ENCODE results near the gene BLMH.
"Not testable (repeated sequence)": the region's sequence is repeated elsewhere in the genome, so short reads cannot be mapped to it uniquely, and the experiment has no call there.

The BLMH gene

GRCh38 chr17:30226878-30227277 is 64.9 kb downstream of the BLMH start:
- no peak for DNase-seq

GRCh38 chr17:30225919-30226553 is 65.7 kb downstream of the BLMH start:
- no peak for DNase-seq

- DNase-seq, result no peak
These were observed 66.6 kb downstream of the BLMH start for GRCh38 chr17:30225112-30225511.

GRCh38 chr17:30224419-30224960 is 67.3 kb downstream of the BLMH start:
- no peak for DNase-seq

- no peak for DNase-seq
These were observed 69.0 kb downstream of the BLMH start for GRCh38 chr17:30222721-30223175.

GRCh38 chr17:30222251-30222650 is 69.5 kb downstream of the BLMH start:
- no peak for DNase-seq

DNA sequence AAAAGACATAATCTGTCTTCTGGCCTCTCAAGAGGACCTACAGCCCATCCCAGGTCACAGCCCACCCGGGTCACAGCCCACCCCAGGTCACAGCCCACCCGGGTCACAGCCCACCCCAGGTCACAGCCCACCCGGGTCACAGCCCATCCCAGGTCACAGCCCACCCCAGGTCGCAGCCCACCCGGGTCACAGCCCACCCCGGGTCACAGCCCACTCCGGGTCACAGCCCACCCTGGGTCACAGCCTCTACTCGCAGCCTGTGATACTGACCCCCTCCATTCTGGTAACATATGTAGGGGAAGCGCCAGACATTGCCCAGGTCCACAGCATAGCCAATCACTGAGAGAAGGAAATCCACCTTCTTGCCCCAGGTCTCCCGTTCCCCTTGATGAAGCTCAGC is 70.4 kb downstream of the BLMH start:
- no peak for DNase-seq

- no peak for DNase-seq
These were observed 71.3 kb downstream of the BLMH start for GRCh38 chr17:30220414-30220813.

DNA sequence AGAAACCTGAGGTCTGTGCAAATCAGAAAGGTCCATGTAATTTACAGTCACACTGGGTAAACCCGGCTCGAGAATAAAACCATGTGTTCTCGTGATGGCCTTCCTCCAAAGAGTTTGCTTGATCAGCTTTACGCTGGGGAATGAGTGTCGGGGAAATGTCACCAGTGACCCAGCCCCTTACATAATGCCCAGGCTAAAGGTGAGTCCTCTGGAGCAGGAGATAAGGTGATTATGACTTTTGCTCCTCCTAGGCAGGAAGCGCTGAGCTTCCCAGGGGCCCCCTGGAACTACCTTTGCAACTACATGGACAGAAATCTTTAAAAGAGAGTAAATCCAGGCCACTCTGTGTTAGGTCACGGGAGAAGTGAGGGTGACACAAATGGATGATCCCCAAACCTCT is 71.9 kb downstream of the BLMH start:
- no peak for DNase-seq

DNA sequence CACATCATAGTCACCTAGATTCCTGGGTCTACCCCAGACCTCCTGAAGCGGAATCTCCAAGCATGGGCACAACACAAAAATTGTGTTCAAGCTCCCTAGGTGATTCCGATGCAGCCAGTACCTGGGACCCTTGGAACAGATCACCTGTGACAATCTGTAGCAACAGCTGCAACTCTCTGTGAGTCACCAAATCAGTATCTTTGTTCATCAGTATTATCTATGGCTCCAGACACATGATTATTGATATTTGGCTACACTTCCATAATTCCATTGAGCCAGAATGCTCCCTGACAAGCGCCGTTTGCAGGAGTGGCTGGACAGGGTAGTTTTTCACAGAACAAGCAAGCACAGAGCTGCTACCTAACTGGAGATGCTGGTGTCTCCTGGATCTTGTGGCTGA is 72.4 kb downstream of the BLMH start:
- no peak for DNase-seq

GRCh38 chr17:30218799-30219198 is 72.9 kb downstream of the BLMH start:
- no peak for DNase-seq

DNA sequence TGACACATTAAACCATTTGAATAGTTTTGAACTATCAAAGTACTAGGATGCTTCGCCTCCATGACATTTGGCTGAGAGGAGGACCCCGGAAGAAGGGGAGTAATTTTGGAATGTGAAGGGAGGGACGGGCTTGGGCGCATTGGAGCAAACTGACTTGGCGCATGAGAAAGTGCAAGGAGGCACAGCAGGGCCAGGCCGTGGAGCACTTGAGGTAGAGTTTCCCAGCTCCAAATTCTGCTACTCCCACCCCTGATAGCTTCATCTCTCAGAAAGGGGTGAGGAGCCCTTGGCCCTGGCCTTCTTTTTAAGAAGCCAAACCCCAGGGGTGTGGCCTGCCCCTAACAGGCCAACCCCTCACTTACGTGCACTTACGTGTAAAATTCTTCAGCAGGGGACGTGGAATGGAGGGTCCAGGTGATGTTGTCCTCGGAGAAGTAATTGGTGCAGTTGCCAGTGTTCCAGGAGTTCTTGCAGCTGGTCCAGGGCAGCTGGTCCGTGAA is 73.9 kb downstream of the BLMH start:
- no peak for DNase-seq

DNA sequence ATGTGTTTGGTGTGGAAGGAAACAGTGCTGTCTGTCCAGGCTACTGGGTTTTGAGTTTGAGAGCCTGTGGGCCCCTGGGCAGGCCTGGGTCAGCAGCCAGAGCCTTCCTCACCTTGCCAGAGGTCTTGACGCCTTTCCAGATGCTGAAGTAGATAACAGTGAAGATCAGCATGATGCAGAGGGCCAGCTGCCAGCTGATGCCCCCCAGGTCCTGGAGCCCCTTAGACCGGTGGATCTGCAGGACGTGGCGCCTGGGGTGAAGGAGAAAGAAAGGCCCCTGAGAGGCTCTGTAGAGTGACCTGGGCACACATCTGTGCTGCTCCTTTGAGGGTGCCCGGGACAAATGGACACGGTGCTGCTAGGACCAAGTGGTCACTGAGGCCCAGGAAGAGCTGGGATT is 74.7 kb downstream of the BLMH start:
- no peak for DNase-seq

DNA sequence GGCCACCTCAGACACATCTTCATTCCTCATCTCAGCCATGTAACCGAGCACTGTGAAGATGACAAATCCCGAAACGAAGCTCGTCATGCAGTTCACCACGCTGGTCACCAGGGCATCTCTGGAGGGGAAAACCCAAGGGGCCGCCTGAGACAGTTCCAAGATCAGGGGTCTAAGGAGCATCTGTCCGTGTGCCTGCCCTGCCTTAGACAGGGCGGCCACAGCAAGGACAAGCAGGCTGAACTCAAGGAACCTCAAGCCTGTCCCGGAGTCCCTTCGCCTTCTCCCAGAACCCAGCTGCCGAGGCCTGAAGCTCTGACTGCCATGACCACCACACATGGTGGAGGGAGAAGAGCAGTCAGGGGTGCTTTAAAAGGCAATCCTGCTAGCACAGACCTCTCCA is 79.0 kb downstream of the BLMH start:
- no peak for DNase-seq

DNA sequence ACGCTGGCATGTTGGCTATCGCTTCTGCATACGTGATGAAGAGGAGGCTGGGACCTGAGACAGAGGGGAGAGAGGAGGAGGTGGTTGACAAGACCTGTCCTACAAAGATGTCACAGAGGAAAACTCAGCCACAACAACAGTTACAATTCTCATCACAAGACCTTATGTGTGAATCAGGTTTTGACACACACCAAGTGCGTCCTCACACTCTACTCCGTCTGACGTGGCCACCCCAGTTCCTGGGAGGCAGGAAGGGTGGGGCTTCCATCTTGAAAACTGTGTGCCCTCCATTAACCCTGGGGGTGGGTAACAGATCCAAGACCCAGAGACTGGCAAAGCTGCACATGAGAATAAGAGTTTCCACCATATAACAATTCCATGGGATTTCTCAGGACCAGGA is 80.4 kb downstream of the BLMH start:
- DNase-seq, result no peak

- DNase-seq, result no peak
These were observed 80.8 kb downstream of the BLMH start for GRCh38 chr17:30210901-30211300.

GRCh38 chr17:30210366-30210765 is 81.4 kb downstream of the BLMH start:
- no peak for DNase-seq

DNA sequence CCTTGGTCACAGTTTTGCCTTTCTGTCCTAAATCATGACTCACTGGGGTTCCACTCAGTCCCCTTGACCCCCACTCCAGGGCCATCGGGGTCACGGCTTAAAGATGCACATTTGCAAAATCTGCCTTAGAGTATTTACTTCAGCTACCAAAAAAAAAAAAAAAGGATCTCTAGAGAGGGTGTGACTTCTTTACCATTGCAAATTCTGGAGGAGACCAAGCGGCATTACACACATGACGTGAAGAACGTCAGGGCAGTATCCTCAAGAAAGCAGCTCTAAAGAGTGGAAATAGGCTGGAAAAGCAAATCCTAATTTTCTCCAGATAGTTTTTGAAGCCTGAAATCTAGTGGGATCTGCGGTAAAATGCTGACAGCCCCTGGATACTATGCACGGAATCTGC is 81.8 kb downstream of the BLMH start:
- DNase-seq, result no peak

DNA sequence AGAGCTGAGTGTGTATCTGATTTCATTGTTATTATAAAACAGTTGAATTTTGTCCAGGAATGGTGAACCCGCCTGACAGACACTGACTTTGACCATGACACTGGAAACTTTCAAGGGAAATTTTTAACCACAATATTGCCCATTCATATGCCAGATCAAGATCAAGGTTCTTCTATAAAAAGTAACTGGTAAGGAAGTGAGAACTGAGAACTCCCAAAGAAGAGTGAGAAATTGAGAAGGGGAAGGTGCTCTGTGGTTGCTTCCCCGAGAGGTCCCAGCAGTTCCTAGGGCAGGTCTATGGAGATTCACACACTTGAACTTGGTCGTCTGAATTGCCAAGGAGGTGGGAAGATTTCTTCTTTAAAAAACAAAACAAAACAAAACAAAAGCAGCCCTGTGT is 83.5 kb downstream of the BLMH start:
- DNase-seq, result no peak

- DNase-seq, result no peak
These were observed 84.1 kb downstream of the BLMH start for GRCh38 chr17:30207655-30208054.

DNA sequence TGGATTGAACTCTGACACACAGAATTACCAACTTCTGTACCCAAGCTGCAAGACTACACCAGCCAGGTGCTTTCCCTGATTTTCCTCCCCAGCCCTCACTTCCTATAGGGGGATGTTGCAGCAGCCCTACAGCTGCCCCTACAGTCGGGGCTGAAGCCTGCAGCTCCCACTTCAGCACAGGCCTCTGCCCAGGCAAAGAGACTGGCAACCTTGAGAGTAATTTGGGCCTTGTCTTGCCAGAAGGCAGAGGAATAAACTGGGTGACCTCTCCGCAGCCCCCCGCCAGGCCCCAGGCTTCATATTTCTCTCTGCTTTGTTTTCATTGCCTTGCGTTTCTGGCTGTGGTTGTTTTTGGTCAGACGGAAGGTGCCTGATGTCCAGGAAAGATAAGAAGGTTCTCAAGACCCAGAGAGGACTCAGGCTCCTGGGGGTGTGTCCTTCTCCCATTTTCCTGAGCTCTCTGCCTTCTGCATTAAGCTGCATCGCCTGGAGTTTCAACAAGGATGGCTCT is 88.2 kb downstream of the BLMH start:
- DNase-seq, result no peak

DNA sequence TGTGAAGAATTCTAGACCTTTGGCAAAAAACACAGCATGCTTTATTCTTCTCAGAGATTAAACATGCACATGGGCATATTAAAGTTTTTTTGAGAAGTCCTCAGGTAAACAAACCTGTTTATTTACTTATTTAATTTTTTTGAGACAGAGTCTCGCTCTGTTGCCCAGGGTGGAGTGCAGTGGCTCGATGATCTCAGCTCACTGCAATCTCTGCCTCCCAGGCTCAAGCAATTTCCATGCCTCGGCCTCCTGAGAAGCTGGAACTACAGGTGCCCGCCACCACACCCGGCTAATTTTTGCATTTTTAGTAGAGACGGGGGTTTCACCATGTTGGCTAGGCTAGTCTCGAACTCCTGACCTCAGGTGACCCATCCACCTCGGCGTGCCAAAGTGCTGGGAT is 91.1 kb downstream of the BLMH start:
- DNase-seq, result not testable (repeated sequence)

- no peak for DNase-seq
These were observed 91.6 kb downstream of the BLMH start for GRCh38 chr17:30200106-30200505.

DNA sequence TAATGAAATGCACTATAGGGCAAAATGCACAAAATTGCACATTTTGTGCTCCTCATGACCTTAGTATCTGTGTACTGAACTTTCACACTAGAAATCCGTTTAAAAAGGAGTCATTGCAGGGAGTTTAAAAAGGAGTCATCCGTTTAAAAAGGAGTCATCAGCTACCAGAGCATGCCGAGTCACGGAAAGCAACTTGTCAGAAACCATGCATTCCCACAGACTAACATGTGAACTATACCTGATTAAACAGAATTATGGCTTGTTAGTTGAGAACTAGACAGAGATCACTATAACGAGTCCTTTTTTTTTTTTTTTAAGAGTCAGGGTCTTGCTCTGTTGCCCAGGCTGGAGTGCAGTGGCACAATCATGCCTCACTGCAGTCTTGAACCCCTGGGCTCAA is 92.1 kb downstream of the BLMH start:
- no peak for DNase-seq

Data from fibroblast of skin of abdomen (primary cell).